Measurements from ENCODE around the gene TNFRSF19. TPM values are rescaled to one million over a fixed set of nuclear protein-coding genes. Genes with fewer than 3 reads are reported as not detected.

Gene TNFRSF19
- total and polyA plus RNA-seq, 4 donors, result 0.27 to 2.8 (median 0.91) TPM

DNA sequence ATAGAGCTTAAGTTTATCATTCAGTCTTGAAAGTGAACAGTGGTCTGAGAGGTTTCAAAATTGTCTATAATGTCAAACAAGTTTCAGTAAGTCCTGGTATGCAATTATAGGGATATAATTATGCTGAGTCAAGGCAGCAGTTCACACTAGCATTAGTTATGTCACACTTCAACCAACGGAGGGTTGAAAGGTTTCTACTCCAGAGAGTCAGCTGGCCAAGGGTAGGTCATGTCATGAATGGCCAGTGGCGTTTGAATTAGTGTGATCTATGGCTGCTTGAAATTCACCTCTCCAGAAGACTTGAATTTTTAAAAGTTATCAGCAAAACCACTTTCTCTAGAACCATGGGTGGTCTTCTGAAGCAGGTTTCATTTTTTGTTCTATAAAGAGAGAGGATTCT is 108.6 kb downstream of the TNFRSF19 start:
- H3K27me3 ChIP-seq (ENCODE audit: control insufficient read depth in 4 of 4, insufficient read depth in 4 of 4, low read length in 3 of 4), result no peaks in the 10 kb centered on the region
- 55% methylated on average over 2 of the region's 2 CpGs for WGBS
- DNase-seq (ENCODE audit: low spot score), result no peak
- H3K4me3 ChIP-seq (ENCODE audit: low read depth in 1 of 3, low read length in 3 of 3), result no peak overlapping the region
- no peak overlapping the region for H3K9ac ChIP-seq (ENCODE audit: low read depth in 1 of 2, low read length in 2 of 2)
- no peaks in the 10 kb centered on the region for H3K9me3 ChIP-seq (ENCODE audit: control insufficient read depth in 4 of 4, low read length in 3 of 4)
- no peak overlapping the region for H3K27ac ChIP-seq (ENCODE audit: low read depth in 1 of 2, low read length in 2 of 2)
- no peaks in the 10 kb centered on the region for H3K4me1 ChIP-seq (ENCODE audit: control insufficient read depth in 4 of 4, insufficient read depth in 4 of 4, low read length in 3 of 4)
- TF ChIP-seq NR2F2 (IDR thresholded peaks at IDR 0.05) (no peak), CTCF (IDR thresholded peaks at IDR 0.05; ENCODE audit: low read depth, low read length, missing input control) (no peak), HNF4A (conservative IDR thresholded peaks at IDR 0.05) (no peak), HNF4G (IDR thresholded peaks at IDR 0.05) (no peak), RXRA (IDR thresholded peaks at IDR 0.05) (no peak), REST (IDR thresholded peaks at IDR 0.05) (no peak), YY1 (IDR thresholded peaks at IDR 0.05) (no peak), EGR1 (IDR thresholded peaks at IDR 0.05; ENCODE audit: low read depth in 2 of 2) (no peak), GABPA (IDR thresholded peaks at IDR 0.05 in 1 of 2, conservative IDR thresholded peaks at IDR 0.05 in 1 of 2) (no peak)
- TF ChIP-seq, protein P1, sequence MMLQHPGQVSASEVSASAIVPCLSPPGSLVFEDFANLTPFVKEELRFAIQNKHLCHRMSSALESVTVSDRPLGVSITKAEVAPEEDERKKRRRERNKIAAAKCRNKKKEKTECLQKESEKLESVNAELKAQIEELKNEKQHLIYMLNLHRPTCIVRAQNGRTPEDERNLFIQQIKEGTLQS (IDR thresholded peaks at IDR 0.05), result no peak
- TF ChIP-seq, protein P2, sequence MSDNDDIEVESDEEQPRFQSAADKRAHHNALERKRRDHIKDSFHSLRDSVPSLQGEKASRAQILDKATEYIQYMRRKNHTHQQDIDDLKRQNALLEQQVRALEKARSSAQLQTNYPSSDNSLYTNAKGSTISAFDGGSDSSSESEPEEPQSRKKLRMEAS (IDR thresholded peaks at IDR 0.05), result no peak
- H3K36me3 ChIP-seq (ENCODE audit: control insufficient read depth in 4 of 4, insufficient read depth in 3 of 4, low read depth in 1 of 4, low read length in 3 of 4), result no peaks in the 10 kb centered on the region

DNA sequence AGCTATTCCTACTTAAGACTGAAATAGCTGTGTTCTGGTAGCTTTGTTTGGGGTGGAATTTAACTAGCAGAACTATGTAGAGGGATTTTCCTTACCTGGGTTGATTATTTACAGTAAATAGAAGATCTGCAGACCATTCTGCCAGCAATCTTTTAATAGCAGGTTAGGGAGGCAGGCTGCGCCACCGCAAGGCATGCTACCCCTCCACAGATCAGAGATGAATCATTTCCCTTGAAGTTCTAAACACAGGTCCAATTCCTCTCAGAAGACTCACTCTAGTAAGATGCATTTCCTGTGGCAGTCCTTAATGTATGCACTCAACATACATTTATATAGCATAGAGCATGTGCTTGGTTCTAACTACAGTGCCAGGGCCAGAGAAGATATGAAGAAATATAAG is 109.0 kb downstream of the TNFRSF19 start:
- no peaks in the 10 kb centered on the region for H3K9me3 ChIP-seq (ENCODE audit: control insufficient read depth in 4 of 4, low read length in 3 of 4)
- DNase-seq (ENCODE audit: low spot score), result no peak
- no peaks in the 10 kb centered on the region for H3K27me3 ChIP-seq (ENCODE audit: control insufficient read depth in 4 of 4, insufficient read depth in 4 of 4, low read length in 3 of 4)
- no peak overlapping the region for H3K27ac ChIP-seq (ENCODE audit: low read depth in 1 of 2, low read length in 2 of 2)
- no peak overlapping the region for H3K4me3 ChIP-seq (ENCODE audit: low read depth in 1 of 3, low read length in 3 of 3)
- no peaks in the 10 kb centered on the region for H3K4me1 ChIP-seq (ENCODE audit: control insufficient read depth in 4 of 4, insufficient read depth in 4 of 4, low read length in 3 of 4)
- no peak overlapping the region for H3K9ac ChIP-seq (ENCODE audit: low read depth in 1 of 2, low read length in 2 of 2)
- no peaks in the 10 kb centered on the region for H3K36me3 ChIP-seq (ENCODE audit: control insufficient read depth in 4 of 4, insufficient read depth in 3 of 4, low read depth in 1 of 4, low read length in 3 of 4)
- 84% methylated on average over 2 of the region's 2 CpGs for WGBS
- TF ChIP-seq, protein P2 (IDR thresholded peaks at IDR 0.05), result no peak
- TF ChIP-seq HNF4G (IDR thresholded peaks at IDR 0.05) (no peak), FOXA1 (IDR thresholded peaks at IDR 0.05) (no peak), REST (IDR thresholded peaks at IDR 0.05) (no peak), NR2F2 (IDR thresholded peaks at IDR 0.05) (no peak), JUND (IDR thresholded peaks at IDR 0.05) (no peak), SP1 (IDR thresholded peaks at IDR 0.05) (no peak), TAF1 (conservative IDR thresholded peaks at IDR 0.05) (no peak), EGR1 (IDR thresholded peaks at IDR 0.05; ENCODE audit: low read depth in 2 of 2) (no peak), YY1 (IDR thresholded peaks at IDR 0.05) (no peak), HNF4A (conservative IDR thresholded peaks at IDR 0.05) (no peak), GABPA (IDR thresholded peaks at IDR 0.05 in 1 of 2, conservative IDR thresholded peaks at IDR 0.05 in 1 of 2) (no peak), CTCF (IDR thresholded peaks at IDR 0.05; ENCODE audit: low read depth, low read length, missing input control) (no peak), RAD21 (IDR thresholded peaks at IDR 0.05) (no peak)
- TF ChIP-seq, protein P1 (IDR thresholded peaks at IDR 0.05), result no peak

All from liver (tissue), 9 donors.